Neural progenitor cell (in vitro differentiated cells): ENCODE measurements around the gene SPECC1L.

Source experiments
- EZH2phosphoT487 ChIP-seq: fragments of 200-600 bp; sonication (generic); IDR thresholded peaks from 2 replicates; pipeline ENCODE4 v1.6.1; 2017; ENCODE audit warnings: antibody characterized with exemption
- TF ChIP-seq, protein P1 (sequence below): fragments of 200-600 bp; sonication (generic); IDR thresholded peaks from 2 replicates; pipeline ENCODE4 v1.5.1; 2017; ENCODE audit warnings: antibody characterized with exemption, mild to moderate bottlenecking

DNA sequence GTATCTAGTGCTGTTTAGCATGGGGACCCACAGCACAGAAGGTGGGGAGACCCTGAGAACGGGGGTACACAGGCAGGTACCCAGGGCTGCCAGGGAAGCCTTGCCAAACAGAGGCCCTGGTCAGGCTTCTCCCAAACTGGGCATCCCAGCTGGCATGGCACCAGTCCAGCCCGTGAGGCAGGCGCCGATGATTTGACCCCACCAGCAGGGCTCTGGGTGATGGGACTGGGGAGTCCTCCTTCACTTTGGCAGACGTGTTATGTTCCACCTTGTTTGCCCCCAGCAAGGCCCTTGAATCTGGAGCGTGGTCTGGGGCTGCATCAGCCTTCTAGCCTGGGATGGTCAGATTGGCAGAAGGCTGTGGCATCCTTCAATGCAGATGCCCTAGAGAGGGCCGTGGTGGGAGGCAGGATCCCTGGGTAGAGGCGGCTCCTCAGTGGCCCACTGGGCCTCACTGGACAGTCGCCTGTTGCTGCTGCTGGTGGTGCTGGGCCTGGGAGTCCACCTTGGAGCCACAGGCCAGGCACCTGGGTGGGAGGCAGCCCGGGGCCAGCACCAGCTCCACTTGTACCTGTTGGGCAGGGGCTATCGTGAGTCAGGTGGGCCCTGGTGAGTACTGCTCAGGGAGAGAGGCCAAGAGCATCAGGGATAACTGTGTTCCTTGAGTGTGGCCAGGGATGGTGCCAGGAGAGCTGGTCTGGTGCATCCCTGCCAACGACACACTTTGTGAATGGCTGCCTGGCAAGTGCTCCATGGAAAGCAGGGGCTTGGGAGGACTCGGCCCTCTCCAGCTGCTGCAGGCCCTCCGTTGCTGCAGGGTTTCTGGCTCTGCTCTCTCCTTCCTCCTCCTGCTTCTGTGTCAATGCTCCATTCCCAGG lies 160.0 kb downstream of the SPECC1L start:
- TF ChIP-seq, protein P1, sequence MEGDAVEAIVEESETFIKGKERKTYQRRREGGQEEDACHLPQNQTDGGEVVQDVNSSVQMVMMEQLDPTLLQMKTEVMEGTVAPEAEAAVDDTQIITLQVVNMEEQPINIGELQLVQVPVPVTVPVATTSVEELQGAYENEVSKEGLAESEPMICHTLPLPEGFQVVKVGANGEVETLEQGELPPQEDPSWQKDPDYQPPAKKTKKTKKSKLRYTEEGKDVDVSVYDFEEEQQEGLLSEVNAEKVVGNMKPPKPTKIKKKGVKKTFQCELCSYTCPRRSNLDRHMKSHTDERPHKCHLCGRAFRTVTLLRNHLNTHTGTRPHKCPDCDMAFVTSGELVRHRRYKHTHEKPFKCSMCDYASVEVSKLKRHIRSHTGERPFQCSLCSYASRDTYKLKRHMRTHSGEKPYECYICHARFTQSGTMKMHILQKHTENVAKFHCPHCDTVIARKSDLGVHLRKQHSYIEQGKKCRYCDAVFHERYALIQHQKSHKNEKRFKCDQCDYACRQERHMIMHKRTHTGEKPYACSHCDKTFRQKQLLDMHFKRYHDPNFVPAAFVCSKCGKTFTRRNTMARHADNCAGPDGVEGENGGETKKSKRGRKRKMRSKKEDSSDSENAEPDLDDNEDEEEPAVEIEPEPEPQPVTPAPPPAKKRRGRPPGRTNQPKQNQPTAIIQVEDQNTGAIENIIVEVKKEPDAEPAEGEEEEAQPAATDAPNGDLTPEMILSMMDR: no peak
- no peak for TF ChIP-seq EZH2phosphoT487
